GM12891 (cell line): ENCODE results near the gene TRPV4.

Source experiments
- POLR2A ChIP-seq: IDR thresholded peaks from 2 replicates; pipeline ENCODE4 v1.6.1; 2011; ENCODE audit warnings: low read depth, low read length, control low read depth
- POLR2AphosphoS5 ChIP-seq: IDR thresholded peaks from 2 replicates; pipeline ENCODE4 v1.6.1; 2011; ENCODE audit warnings: low read depth, low read length, control low read depth

GRCh38 chr12:109807954-109808643 lies 25.1 kb downstream of the TRPV4 start:
- TF ChIP-seq POLR2AphosphoS5 (no peak), POLR2A (no peak)
